H9 (cell line): ENCODE data around the gene PDC. TPM values are rescaled to one million over a fixed set of nuclear protein-coding genes. Genes with fewer than 3 reads are reported as not detected.

Source experiments
- DNase-seq: peaks from one replicate; pipeline ENCODE4 v3.0.0-alpha.2; 2017
- H2AFZ ChIP-seq: one replicate; pipeline ENCODE4 v1.6.1; 2013; ENCODE audit warnings: mild to moderate bottlenecking, low read length, control low read depth, moderate library complexity
- H2AK5ac ChIP-seq: 2 replicates; pipeline ENCODE4 v1.6.1; 2013; ENCODE audit warnings: low read length, control low read depth, mixed read lengths; ENCODE audit not compliant: insufficient read length
- H2BK120ac ChIP-seq: one replicate; pipeline ENCODE4 v1.6.1; 2013; ENCODE audit warnings: low read depth, mild to moderate bottlenecking, low read length, control low read depth, inconsistent platforms; ENCODE audit not compliant: poor library complexity, severe bottlenecking
- H2BK12ac ChIP-seq: 2 replicates; pipeline ENCODE4 v1.6.1; 2013; ENCODE audit warnings: low read length, control low read depth, mixed read lengths, low read depth; ENCODE audit not compliant: insufficient read length
- H2BK15ac ChIP-seq: 2 replicates; pipeline ENCODE4 v1.6.1; 2013; ENCODE audit warnings: low read depth, low read length, control low read depth
- H2BK20ac ChIP-seq: one replicate; pipeline ENCODE4 v1.6.1; 2013; ENCODE audit warnings: low read depth, mild to moderate bottlenecking, low read length, control low read depth, inconsistent platforms; ENCODE audit not compliant: poor library complexity, severe bottlenecking
- H2BK5ac ChIP-seq: 2 replicates; pipeline ENCODE4 v1.6.1; 2013; ENCODE audit warnings: low read length, control low read depth, mixed read lengths; ENCODE audit not compliant: insufficient read length
- H3K14ac ChIP-seq: 2 replicates; pipeline ENCODE4 v1.6.1; 2013; ENCODE audit warnings: low read length, control low read depth; ENCODE audit not compliant: insufficient read depth
- H3K18ac ChIP-seq: 2 replicates; pipeline ENCODE4 v1.6.1; 2013; ENCODE audit warnings: low read depth, mild to moderate bottlenecking, mixed read lengths, low read length, control low read depth; ENCODE audit not compliant: insufficient read length
- H3K23ac ChIP-seq: 2 replicates; pipeline ENCODE4 v1.6.1; 2013; ENCODE audit warnings: low read length, control low read depth, mixed read lengths, low read depth; ENCODE audit not compliant: insufficient read length
- H3K23me2 ChIP-seq: 2 replicates; pipeline ENCODE4 v1.6.1; 2013; ENCODE audit warnings: low read depth, mild to moderate bottlenecking, mixed read lengths, low read length, control low read depth; ENCODE audit not compliant: insufficient read length, poor library complexity, severe bottlenecking
- H3K27ac ChIP-seq: 2 replicates; pipeline ENCODE4 v1.5.1; 2013; ENCODE audit warnings: low read length, control low read depth, mixed read lengths, low read depth; ENCODE audit not compliant: insufficient read length
- H3K27me3 ChIP-seq: 2 replicates; pipeline ENCODE4 v1.6.1; 2013; ENCODE audit warnings: low read length, control low read depth, inconsistent platforms; ENCODE audit not compliant: insufficient read depth
- H3K4ac ChIP-seq: 2 replicates; pipeline ENCODE4 v1.6.1; 2013; ENCODE audit warnings: low read depth, mild to moderate bottlenecking, control low read depth, inconsistent platforms, low read length, moderate library complexity
- H3K4me1 ChIP-seq: 2 replicates; pipeline ENCODE4 v1.6.1; 2013; ENCODE audit warnings: low read length, control low read depth, inconsistent platforms; ENCODE audit not compliant: insufficient read depth
- H3K4me2 ChIP-seq: 2 replicates; pipeline ENCODE4 v1.6.1; 2013; ENCODE audit warnings: low read length, control low read depth, mixed read lengths; ENCODE audit not compliant: insufficient read length, insufficient read depth
- H3K56ac ChIP-seq: 2 replicates; pipeline ENCODE4 v1.6.1; 2013; ENCODE audit warnings: low read depth, mild to moderate bottlenecking, mixed read lengths, low read length, control low read depth; ENCODE audit not compliant: insufficient read length
- H3K79me1 ChIP-seq: 2 replicates; pipeline ENCODE4 v1.6.1; 2013; ENCODE audit warnings: low read depth, mild to moderate bottlenecking, moderate library complexity, low read length, control low read depth, inconsistent platforms; ENCODE audit not compliant: insufficient read depth, poor library complexity, severe bottlenecking
- H3K79me2 ChIP-seq: 2 replicates; pipeline ENCODE4 v1.6.1; 2013; ENCODE audit warnings: low read length, control low read depth, inconsistent platforms; ENCODE audit not compliant: insufficient read depth
- H3K9ac ChIP-seq: 2 replicates; pipeline ENCODE4 v1.6.1; 2013; ENCODE audit warnings: low read length, control low read depth, mixed read lengths; ENCODE audit not compliant: insufficient read length; ENCODE audit errors: extremely low read depth
- H3K9me3 ChIP-seq: one replicate; pipeline ENCODE4 v1.6.1; 2013; ENCODE audit warnings: low read depth, low read length, inconsistent platforms; ENCODE audit not compliant: control insufficient read depth
- H3T11ph ChIP-seq: one replicate; pipeline ENCODE4 v1.6.1; 2013; ENCODE audit warnings: mild to moderate bottlenecking, low read length, control low read depth, inconsistent platforms
- H4K20me1 ChIP-seq: one replicate; pipeline ENCODE4 v1.6.1; 2013; ENCODE audit not compliant: control insufficient read depth, insufficient read length, insufficient read depth
- H4K5ac ChIP-seq: 2 replicates; pipeline ENCODE4 v1.6.1; 2013; ENCODE audit warnings: low read depth, mild to moderate bottlenecking, mixed read lengths, low read length, control low read depth; ENCODE audit not compliant: insufficient read length
- H4K8ac ChIP-seq: replicated peaks from 2 replicates; pipeline ENCODE4 v1.6.1; 2013; ENCODE audit warnings: low read length, control low read depth, mixed read lengths, low read depth; ENCODE audit not compliant: insufficient read length
- H4K91ac ChIP-seq: 2 replicates; pipeline ENCODE4 v1.6.1; 2013; ENCODE audit warnings: low read depth, mild to moderate bottlenecking, moderate library complexity, mixed read lengths, low read length, control low read depth; ENCODE audit not compliant: insufficient read length
- H3K27ac Mint-ChIP-seq, 3 experiments: 2 replicates in 2 of 3; 3 replicates in 1 of 3; pipeline ENCODE4 v1.8.0; 2020 to 2021; ENCODE audit warnings: mixed read lengths in 3 of 3, mild to moderate bottlenecking in 1 of 3, moderate library complexity in 1 of 3
- H3K27me3 Mint-ChIP-seq: 2 replicates; pipeline ENCODE4 v1.8.0; 2021; ENCODE audit warnings: low read depth, mild to moderate bottlenecking, moderate library complexity, mixed read lengths
- H3K36me3 Mint-ChIP-seq, 3 experiments: 2 replicates in 2 of 3; 3 replicates in 1 of 3; pipeline ENCODE4 v1.8.0; 2020 to 2021; ENCODE audit warnings: low read depth in 3 of 3, mixed read lengths in 3 of 3; ENCODE audit not compliant: insufficient read depth in 1 of 3
- H3K4me1 Mint-ChIP-seq, 2 experiments: 2 replicates each; pipeline ENCODE4 v1.8.0; 2020; ENCODE audit warnings: mixed read lengths in 2 of 2
- H3K4me3 Mint-ChIP-seq, 2 experiments: 2 replicates in 1 of 2; 3 replicates in 1 of 2; pipeline ENCODE4 v1.8.0; 2020 to 2021; ENCODE audit warnings: mild to moderate bottlenecking in 2 of 2, mixed read lengths in 2 of 2, moderate library complexity in 1 of 2
- H3K9me3 Mint-ChIP-seq, 2 experiments: 2 replicates in 1 of 2; 3 replicates in 1 of 2; pipeline ENCODE4 v1.8.0; 2020; ENCODE audit warnings: mild to moderate bottlenecking in 2 of 2, mixed read lengths in 2 of 2, moderate library complexity in 1 of 2
- CTCF ChIP-seq: fragments of 200-600 bp; sonication (generic); conservative IDR thresholded peaks from 3 replicates; pipeline ENCODE4 v1.8.0; 2021; ENCODE audit warnings: antibody characterized with exemption, mild to moderate bottlenecking
- WGBS: extraction: QIAGEN DNeasy Blood & Tissue Kit; methylation state at CpG from one replicate; pipeline ENCODE4 v1.1.7; 2013; ENCODE audit warnings: missing lambda C conversion rate, low lambda C conversion rate, mixed read lengths; ENCODE audit not compliant: insufficient read length; ENCODE audit errors: extremely low coverage; 5-methylcytosine and 5-hydroxymethylcytosine counted together
- total RNA-seq: library from RNA; stranded (reverse); gene quantifications from 2 replicates; pipeline ENCODE4 v1.2.1, GENCODE V29; 2021

The PDC gene
- total RNA-seq, 1 experiment from 2014 or later: not detected

GRCh38 chr1:186491336-186491735 lies 30.4 kb upstream of the PDC start:
- Histone ChIP-seq H3T11ph (no peak overlapping the region), H2AFZ (no peak overlapping the region), H2BK20ac (no peak overlapping the region), H2BK12ac (no peak overlapping the region), H2BK5ac (no peak overlapping the region), H3K4me2 (no peak overlapping the region), H3K23me2 (no peaks in the 10 kb centered on the region), H3K27me3 (no peaks in the 10 kb centered on the region), H3K4ac (no peak overlapping the region), H3K56ac (no peak overlapping the region), H3K23ac (no peak overlapping the region), H2AK5ac (no peak overlapping the region), H4K8ac (no peak overlapping the region), H3K14ac (no peak overlapping the region), H2BK120ac (no peak overlapping the region), H3K18ac (no peak overlapping the region), H4K5ac (no peak overlapping the region), H4K91ac (no peak overlapping the region), H3K4me1 (no peaks in the 10 kb centered on the region), H3K9me3 (no peaks in the 10 kb centered on the region), H3K79me2 (no peaks in the 10 kb centered on the region), H4K20me1 (no peaks in the 10 kb centered on the region), H3K27ac (no peak overlapping the region), H3K79me1 (no peaks in the 10 kb centered on the region), H3K9ac (no peak overlapping the region), H2BK15ac (no peak overlapping the region)
- no CpG with 5 or more reads among the region's 2 CpGs for WGBS
- Mint-ChIP-seq H3K9me3 (no peaks in the 10 kb centered on the region; a peak in 1 of 5 replicates), H3K36me3 (no peaks in the 10 kb centered on the region), H3K4me3 (no peak overlapping the region), H3K4me1 (no peaks in the 10 kb centered on the region), H3K27ac (no peak overlapping the region), H3K27me3 (no peaks in the 10 kb centered on the region)
- TF ChIP-seq CTCF: no peak
- DNase-seq: no peak
